ENCODE results near the gene UVRAG.

Gene UVRAG

GRCh38 chr11:76086743-76087635, 272.0 kb downstream of the UVRAG start:
- DNase-seq (ENCODE audit: extremely low read depth in 1 of 2, low read depth in 1 of 2) = no peak

GRCh38 chr11:76087749-76088148, 272.7 kb downstream of the UVRAG start:
- DNase-seq (ENCODE audit: extremely low read depth in 1 of 2, low read depth in 1 of 2) = no peak

- DNase-seq (ENCODE audit: extremely low read depth in 1 of 2, low read depth in 1 of 2) = no peak
Measured at GRCh38 chr11:76088511-76088910, 273.5 kb downstream of the UVRAG start.

- no peak for DNase-seq (ENCODE audit: extremely low read depth in 1 of 2, low read depth in 1 of 2)
Measured at GRCh38 chr11:76090174-76090573, 275.2 kb downstream of the UVRAG start.

GRCh38 chr11:76090821-76091220, 275.8 kb downstream of the UVRAG start:
- DNase-seq (ENCODE audit: extremely low read depth in 1 of 2, low read depth in 1 of 2) = no peak

GRCh38 chr11:76094740-76095139, 279.7 kb downstream of the UVRAG start:
- no peak for DNase-seq (ENCODE audit: extremely low read depth in 1 of 2, low read depth in 1 of 2)

- DNase-seq (ENCODE audit: extremely low read depth in 1 of 2, low read depth in 1 of 2) = no peak
Measured at GRCh38 chr11:76095891-76096290, 280.9 kb downstream of the UVRAG start.

GRCh38 chr11:76096552-76096951, 281.5 kb downstream of the UVRAG start:
- DNase-seq (ENCODE audit: extremely low read depth in 1 of 2, low read depth in 1 of 2) = no peak

- no peak for DNase-seq (ENCODE audit: extremely low read depth in 1 of 2, low read depth in 1 of 2)
Measured at GRCh38 chr11:76102802-76103201, 287.8 kb downstream of the UVRAG start.

GRCh38 chr11:76103460-76103859, 288.4 kb downstream of the UVRAG start:
- DNase-seq (ENCODE audit: extremely low read depth in 1 of 2, low read depth in 1 of 2) = no peak

GRCh38 chr11:76104285-76104684, 289.3 kb downstream of the UVRAG start:
- no peak for DNase-seq (ENCODE audit: extremely low read depth in 1 of 2, low read depth in 1 of 2)

GRCh38 chr11:76105637-76106036, 290.6 kb downstream of the UVRAG start:
- no peak for DNase-seq (ENCODE audit: extremely low read depth in 1 of 2, low read depth in 1 of 2)

GRCh38 chr11:76107971-76108370, 293.0 kb downstream of the UVRAG start:
- DNase-seq (ENCODE audit: extremely low read depth in 1 of 2, low read depth in 1 of 2) = no peak

GRCh38 chr11:76114238-76114637, 299.2 kb downstream of the UVRAG start:
- DNase-seq (ENCODE audit: extremely low read depth in 1 of 2, low read depth in 1 of 2) = no peak

- no peak for DNase-seq (ENCODE audit: extremely low read depth in 1 of 2, low read depth in 1 of 2)
Measured at GRCh38 chr11:76115555-76115954, 300.5 kb downstream of the UVRAG start.

GRCh38 chr11:76119032-76119431, 304.0 kb downstream of the UVRAG start:
- no peak for DNase-seq (ENCODE audit: extremely low read depth in 1 of 2, low read depth in 1 of 2)

- no peak for DNase-seq (ENCODE audit: extremely low read depth in 1 of 2, low read depth in 1 of 2)
Measured at GRCh38 chr11:76119779-76120178, 304.8 kb downstream of the UVRAG start.

GRCh38 chr11:76120513-76121101, 305.6 kb downstream of the UVRAG start:
- DNase-seq (ENCODE audit: extremely low read depth in 1 of 2, low read depth in 1 of 2) = no peak

GRCh38 chr11:76123248-76123647, 308.2 kb downstream of the UVRAG start:
- DNase-seq (ENCODE audit: extremely low read depth in 1 of 2, low read depth in 1 of 2) = no peak

GRCh38 chr11:76124905-76125770, 310.1 kb downstream of the UVRAG start:
- no peak for DNase-seq (ENCODE audit: extremely low read depth in 1 of 2, low read depth in 1 of 2)

GRCh38 chr11:76129729-76130128, 314.7 kb downstream of the UVRAG start:
- DNase-seq (ENCODE audit: extremely low read depth in 1 of 2, low read depth in 1 of 2) = no peak

Data from activated CD8-positive, alpha-beta memory T cell treated with anti-CD3 and anti-CD28 coated beads for 1 hour (primary cell).